HEK293T (cell line): ENCODE measurements around the gene MRM2.

Source experiments
- FOXM1 ChIP-seq: fragments of 450-650 bp; IDR thresholded peaks from 2 replicates; pipeline ENCODE4 v1.6.1; 2017; ENCODE audit warnings: mild to moderate bottlenecking, borderline replicate concordance
- SUZ12 ChIP-seq: fragments of 450-650 bp; IDR thresholded peaks from 2 replicates; pipeline ENCODE4 v1.6.1; 2016; ENCODE audit warnings: mild to moderate bottlenecking
- ZNF384 ChIP-seq: fragments of 450-650 bp; IDR thresholded peaks from 2 replicates; pipeline ENCODE4 v1.6.1; 2016
- TF ChIP-seq, protein P1 (sequence below): fragments of 450-650 bp; IDR thresholded peaks from 2 replicates; pipeline ENCODE4 v1.6.1; 2016

- TF ChIP-seq, protein P1, sequence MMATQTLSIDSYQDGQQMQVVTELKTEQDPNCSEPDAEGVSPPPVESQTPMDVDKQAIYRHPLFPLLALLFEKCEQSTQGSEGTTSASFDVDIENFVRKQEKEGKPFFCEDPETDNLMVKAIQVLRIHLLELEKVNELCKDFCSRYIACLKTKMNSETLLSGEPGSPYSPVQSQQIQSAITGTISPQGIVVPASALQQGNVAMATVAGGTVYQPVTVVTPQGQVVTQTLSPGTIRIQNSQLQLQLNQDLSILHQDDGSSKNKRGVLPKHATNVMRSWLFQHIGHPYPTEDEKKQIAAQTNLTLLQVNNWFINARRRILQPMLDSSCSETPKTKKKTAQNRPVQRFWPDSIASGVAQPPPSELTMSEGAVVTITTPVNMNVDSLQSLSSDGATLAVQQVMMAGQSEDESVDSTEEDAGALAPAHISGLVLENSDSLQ: no peak
- TF ChIP-seq SUZ12 (no peak), FOXM1 (no peak), ZNF384 (no peak)
Measured at GRCh38 chr7:2231992-2232765, 9.8 kb downstream of the MRM2 start.
